GM21515 (cell line): ENCODE data around the gene ZNF436.

Source experiments
- ATAC-seq: cut with Tn5 transposase; IDR thresholded peaks from one replicate; pipeline ENCODE4 v1.9.1; 2021; ENCODE audit not compliant: unreplicated experiment

The ZNF436 gene

DNA sequence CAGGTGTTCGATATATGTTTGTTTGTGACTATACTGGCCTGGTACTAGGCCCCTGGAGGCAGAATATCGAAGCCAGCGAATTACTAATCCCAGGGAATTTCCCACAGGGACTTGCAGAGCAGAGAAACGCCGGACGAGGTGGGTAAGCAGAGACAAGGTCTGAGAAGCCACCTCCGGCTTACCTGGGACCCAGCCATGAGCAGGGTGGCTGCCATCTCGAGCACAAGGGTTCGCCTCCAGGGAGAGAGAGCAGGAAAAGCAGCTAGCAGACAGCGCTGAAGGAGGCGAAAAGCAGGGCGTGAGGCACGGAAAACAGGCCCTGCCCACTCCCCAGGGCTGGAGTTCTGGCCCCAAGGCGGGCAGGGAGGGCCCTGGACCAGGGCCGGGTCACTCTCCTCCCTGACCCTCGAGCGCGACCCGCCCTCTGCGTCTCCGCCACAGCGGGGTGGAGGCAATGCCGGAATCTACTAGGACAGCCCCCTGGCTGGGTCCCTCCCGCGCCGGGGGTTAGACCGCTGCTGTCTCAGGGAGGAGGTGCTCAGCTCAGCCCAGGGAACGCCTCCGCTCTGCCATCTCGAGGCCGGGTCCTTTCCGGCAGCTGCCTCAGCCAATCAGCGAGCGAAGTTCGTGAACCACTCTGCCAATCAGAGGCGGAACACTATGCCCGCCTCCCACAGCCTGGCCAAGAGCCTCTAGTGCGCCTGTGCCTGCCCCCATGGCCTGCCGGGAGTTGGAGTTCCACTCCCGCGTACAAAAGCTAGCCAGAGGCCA is 1.7 kb downstream of the ZNF436 start:
- ATAC-seq, result peak; percentile 88

DNA sequence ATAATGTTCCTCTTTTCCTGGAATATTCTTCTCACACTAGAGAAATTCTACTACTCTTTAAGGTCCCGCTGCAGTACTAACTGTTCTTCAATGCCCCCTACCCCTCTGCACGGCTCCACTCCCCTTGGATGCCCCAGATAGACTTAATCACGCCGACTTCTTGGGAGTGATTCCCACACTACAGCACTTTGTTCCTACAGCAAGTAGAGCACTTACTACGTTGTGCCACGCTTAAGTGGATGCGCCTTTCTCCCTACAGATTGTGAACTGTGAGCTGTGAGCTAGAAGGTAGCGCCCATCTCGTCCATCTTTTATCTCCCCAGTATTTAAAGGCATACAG is 2.2 kb downstream of the ZNF436 start:
- ATAC-seq, result no peak

- no peak for ATAC-seq
Measured at GRCh38 chr1:23366598-23366997, 3.0 kb downstream of the ZNF436 start.

GRCh38 chr1:23366146-23366545 is 3.5 kb downstream of the ZNF436 start:
- ATAC-seq, result no peak

- ATAC-seq, result no peak
Measured at GRCh38 chr1:23362218-23362713, 7.4 kb downstream of the ZNF436 start.

GRCh38 chr1:23358310-23358875 is 11.2 kb downstream of the ZNF436 start:
- no peak for ATAC-seq

GRCh38 chr1:23357138-23357908 is 12.3 kb downstream of the ZNF436 start:
- ATAC-seq, result no peak

DNA sequence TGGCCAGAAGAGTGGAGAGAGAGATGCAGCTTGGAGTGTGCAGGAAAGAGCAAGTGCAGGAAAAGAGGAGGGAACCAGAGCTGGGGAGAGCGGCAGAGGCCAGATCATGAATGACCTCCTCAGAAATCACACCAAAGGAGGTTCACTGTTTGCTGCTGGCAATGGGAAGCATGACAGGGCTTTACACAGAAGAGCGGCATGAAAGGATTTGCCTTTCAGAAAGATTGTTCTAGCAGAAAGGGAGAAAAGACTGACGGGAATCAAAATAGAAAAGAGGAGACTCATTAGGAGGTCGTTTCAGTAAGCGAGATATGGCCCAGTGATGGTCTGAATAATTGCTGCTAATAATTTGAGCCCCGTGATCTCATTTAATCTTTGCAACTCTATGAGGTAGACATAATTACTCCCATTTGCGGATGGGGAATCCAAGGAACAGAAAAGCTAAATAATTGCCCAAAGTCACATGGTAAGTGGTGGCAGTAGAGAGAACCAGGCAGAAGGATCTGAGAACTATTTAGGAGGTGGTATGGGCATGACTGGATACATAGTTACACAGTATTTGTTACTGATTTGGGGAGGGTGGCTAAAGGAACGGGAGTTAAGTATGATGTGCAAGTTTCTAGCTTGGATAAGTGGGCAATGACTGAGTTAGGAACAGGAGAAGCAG is 13.0 kb downstream of the ZNF436 start:
- no peak for ATAC-seq

DNA sequence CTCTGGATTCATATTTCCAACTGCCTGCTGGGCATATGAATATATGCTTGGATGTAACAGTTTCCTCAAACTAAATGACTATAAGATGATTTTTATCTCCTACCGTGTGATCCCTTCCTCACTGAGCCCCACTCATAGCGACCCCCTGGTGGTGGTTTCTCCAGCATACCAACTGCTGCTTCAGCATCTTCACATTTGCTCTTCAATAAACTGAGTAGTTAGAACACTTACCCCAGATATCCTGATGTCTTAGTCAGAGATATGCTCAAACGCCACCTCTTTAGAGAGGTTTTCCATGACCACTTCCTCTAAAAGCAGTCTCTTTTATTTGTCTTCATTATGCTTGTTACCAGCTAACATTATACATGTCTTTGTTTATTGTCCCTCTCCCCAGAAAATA is 15.4 kb downstream of the ZNF436 start:
- no peak for ATAC-seq

GRCh38 chr1:23352096-23352695 is 17.4 kb downstream of the ZNF436 start:
- no peak for ATAC-seq

DNA sequence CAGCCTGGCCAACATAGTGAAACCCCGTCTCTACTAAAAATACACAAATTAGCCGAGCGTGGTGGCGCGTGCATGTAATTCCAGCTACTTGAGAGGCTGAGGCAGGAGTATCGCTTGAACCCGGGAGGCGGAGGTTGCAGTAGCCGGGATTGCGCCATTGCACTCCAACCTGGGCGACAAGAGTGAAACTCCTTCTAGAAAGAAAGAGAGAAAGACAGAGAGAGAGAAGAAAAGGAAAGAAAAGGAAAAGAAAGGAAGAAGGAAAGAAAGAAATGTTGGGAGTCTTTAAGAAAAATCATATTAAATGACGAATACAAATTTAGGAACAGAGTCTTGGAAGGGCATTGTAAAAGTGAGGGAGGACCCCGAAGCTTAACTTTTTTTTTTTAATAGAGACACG is 23.7 kb downstream of the ZNF436 start:
- ATAC-seq, result no peak

DNA sequence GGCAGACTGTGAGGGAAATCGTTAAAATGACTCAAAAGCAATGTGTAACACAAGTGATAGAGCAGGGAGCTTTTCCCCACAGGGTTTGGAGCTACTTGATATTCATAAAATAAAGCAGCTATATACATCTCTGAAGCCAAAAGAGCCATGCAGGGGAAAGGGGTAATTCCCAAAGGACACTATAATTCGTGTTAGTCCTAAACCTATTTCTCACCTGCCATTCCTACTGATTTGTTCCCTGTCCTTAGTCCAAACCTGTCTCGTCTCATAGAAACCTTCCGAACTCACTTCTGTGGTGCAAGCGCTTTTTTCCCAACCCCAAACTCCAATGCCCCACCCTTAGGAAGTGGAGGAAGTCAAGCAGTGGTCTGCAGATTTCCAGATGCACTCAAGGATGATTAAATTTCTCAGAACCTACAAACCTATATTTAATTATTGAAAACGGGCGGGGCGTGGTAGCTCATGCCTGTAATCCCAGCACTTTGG is 24.6 kb downstream of the ZNF436 start:
- no peak for ATAC-seq

- peak; percentile 91 for ATAC-seq
Measured at GRCh38 chr1:23344111-23344986, 25.3 kb downstream of the ZNF436 start, which contains the start of gene HNRNPR. Gene HNRNPR, minus strand, starts transcription at chr1:23344284. Its CDS starts 3,276 bp downstream, at chr1:23341008.

DNA sequence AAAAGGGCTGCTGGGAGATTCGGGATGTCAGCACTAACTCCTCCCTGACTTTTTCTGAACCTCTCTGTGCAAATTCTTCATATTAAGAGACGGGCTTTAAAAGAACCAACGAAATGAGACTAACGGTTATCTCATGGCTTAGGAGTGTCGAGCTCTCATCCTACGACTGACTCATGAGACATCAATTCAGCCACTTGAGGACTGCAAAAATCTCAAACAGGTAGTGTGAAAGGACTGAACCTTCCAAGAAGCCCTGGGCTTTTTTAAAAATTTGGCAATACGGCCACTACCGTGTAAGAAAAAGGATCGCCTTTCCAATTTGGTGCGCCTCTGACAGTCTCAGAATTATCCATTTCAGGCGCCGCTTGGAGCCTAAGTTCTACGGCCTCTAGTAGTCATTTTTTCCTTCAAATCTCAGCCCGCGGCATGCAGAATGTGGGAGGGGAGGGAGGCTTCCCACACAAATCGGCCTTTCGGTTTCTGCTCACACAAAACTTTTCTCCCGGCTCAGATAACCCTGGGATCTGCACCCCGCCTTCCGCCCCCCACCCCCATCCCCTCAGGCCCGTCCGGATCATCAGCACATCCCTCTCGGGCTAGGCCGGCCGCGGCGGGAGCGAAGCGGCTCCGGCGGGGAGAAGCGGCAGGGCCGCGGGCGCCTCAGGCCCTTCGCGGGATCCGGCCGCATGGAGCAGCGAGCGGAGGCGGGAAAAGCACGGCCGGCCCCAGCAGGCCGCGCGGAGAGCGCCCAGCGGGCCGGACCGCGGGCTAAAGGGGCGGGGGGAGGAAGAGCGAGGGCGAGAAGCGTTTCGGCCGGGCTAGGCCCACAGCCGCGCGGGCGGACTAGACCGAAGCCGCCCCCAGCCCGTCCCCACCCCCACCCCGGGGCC is 26.2 kb downstream of the ZNF436 start:
- peak; percentile 15 for ATAC-seq

- no peak for ATAC-seq
Measured at GRCh38 chr1:23341931-23342692, 27.5 kb downstream of the ZNF436 start.

GRCh38 chr1:23339632-23340031 is 30.0 kb downstream of the ZNF436 start:
- no peak for ATAC-seq

- no peak for ATAC-seq
Measured at GRCh38 chr1:23337869-23338268, 31.8 kb downstream of the ZNF436 start.

DNA sequence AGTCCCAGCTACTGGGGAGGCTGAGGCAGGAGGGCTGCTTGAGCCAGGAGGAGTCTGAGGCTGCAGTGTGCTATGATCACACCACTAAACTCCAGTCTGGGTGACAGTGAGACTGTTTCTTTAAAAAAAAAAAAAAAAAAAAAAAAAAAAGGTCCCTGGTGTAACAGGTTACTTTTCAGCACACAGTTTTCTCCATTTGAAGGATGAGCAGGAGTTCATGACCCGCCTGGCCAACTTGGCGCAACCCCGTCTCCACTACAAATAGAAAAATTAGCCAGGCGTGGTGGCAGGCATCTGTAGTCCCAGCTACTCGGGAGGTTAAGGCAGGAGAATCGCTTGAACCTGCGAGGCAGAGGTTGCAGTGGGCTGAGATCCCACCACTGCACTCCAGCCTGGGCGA is 37.9 kb downstream of the ZNF436 start:
- ATAC-seq, result no peak
